HG02870 (cell line): ENCODE results near the gene EPB41L1.

Experiments used
- ATAC-seq: cut with Tn5 transposase; IDR thresholded peaks from one replicate; pipeline ENCODE4 v1.9.1; 2021; ENCODE audit warnings: mild to moderate bottlenecking, moderate library complexity; ENCODE audit not compliant: unreplicated experiment

EPB41L1 gene

GRCh38 chr20:36184816-36185776 lies 30.6 kb downstream of the EPB41L1 start:
- ATAC-seq, result no peak

GRCh38 chr20:36193977-36194712 lies 39.6 kb downstream of the EPB41L1 start:
- no peak for ATAC-seq

- ATAC-seq, result no peak
Measured at GRCh38 chr20:36196676-36197075, 42.1 kb downstream of the EPB41L1 start.

- ATAC-seq, result no peak
Measured at GRCh38 chr20:36197271-36197670, 42.7 kb downstream of the EPB41L1 start.

GRCh38 chr20:36199345-36200257 lies 45.1 kb downstream of the EPB41L1 start:
- ATAC-seq, result no peak

GRCh38 chr20:36200451-36200850 lies 45.9 kb downstream of the EPB41L1 start:
- ATAC-seq, result no peak

GRCh38 chr20:36201198-36201597 lies 46.7 kb downstream of the EPB41L1 start:
- ATAC-seq, result no peak

- ATAC-seq, result no peak
Measured at GRCh38 chr20:36202891-36203338, 48.4 kb downstream of the EPB41L1 start.

GRCh38 chr20:36203861-36204260 lies 49.3 kb downstream of the EPB41L1 start:
- no peak for ATAC-seq

- no peak for ATAC-seq
Measured at GRCh38 chr20:36205026-36205425, 50.5 kb downstream of the EPB41L1 start.

GRCh38 chr20:36206068-36206467 lies 51.5 kb downstream of the EPB41L1 start:
- ATAC-seq, result no peak

- ATAC-seq, result no peak
Measured at GRCh38 chr20:36206641-36207040, 52.1 kb downstream of the EPB41L1 start.

GRCh38 chr20:36207602-36208001 lies 53.1 kb downstream of the EPB41L1 start:
- ATAC-seq, result no peak

- ATAC-seq, result no peak
Measured at GRCh38 chr20:36208257-36208656, 53.7 kb downstream of the EPB41L1 start.

GRCh38 chr20:36210436-36211021 lies 56.0 kb downstream of the EPB41L1 start:
- ATAC-seq, result no peak

- ATAC-seq, result no peak
Measured at GRCh38 chr20:36213362-36213761, 58.8 kb downstream of the EPB41L1 start.

GRCh38 chr20:36214684-36215256 lies 60.2 kb downstream of the EPB41L1 start:
- no peak for ATAC-seq

GRCh38 chr20:36215778-36216177 lies 61.2 kb downstream of the EPB41L1 start:
- ATAC-seq, result no peak

GRCh38 chr20:36216314-36217025 lies 61.9 kb downstream of the EPB41L1 start:
- ATAC-seq, result no peak
